Prostate gland (tissue), 2 donors: ENCODE measurements around the gene MRPL18. TPM values are rescaled to one million over a fixed set of nuclear protein-coding genes. Genes with fewer than 3 reads are reported as not detected.

Experiments used
- DNase-seq: peaks from one replicate; pipeline ENCODE4 v3.0.0-alpha.2; 2019; ENCODE audit warnings: low spot score
- H3K27ac ChIP-seq, 2 donors: fragments of 200-600 bp; sonication (generic); 2 replicates each; pipeline ENCODE4 v1.5.1; 2017 to 2019
- H3K27me3 ChIP-seq: fragments of 200-600 bp; sonication (generic); replicated peaks from 2 replicates; pipeline ENCODE4 v1.5.1; 2019; ENCODE audit not compliant: insufficient read depth
- H3K36me3 ChIP-seq, 2 donors: fragments of 200-600 bp; sonication (generic); 1 replicate in 1 of 2; 2 replicates in 1 of 2; pipeline versions ENCODE4 v1.5.1 to v1.8.1; 2017 to 2019
- H3K4me1 ChIP-seq: fragments of 200-600 bp; sonication (generic); replicated peaks from 2 replicates; pipeline ENCODE4 v1.5.1; 2019
- H3K4me3 ChIP-seq, 2 donors: fragments of 200-600 bp; sonication (generic); 2 replicates each; pipeline ENCODE4 v1.5.1; 2017 to 2019
- H3K9me3 ChIP-seq: fragments of 200-600 bp; sonication (generic); 2 replicates; pipeline ENCODE4 v1.5.1; 2017
- CTCF ChIP-seq, 4 experiments: fragments of 200-600 bp in 2 of 4; fragments of 450-650 bp in 2 of 4; sonication (generic) in 2 of 4; IDR thresholded peaks; 1 replicate in 3 of 4; 2 replicates in 1 of 4; pipeline ENCODE4 v1.5.1; 2016 to 2019; ENCODE audit warnings: antibody characterized with exemption in 4 of 4, mild to moderate bottlenecking in 2 of 4, moderate library complexity in 2 of 4
- POLR2A ChIP-seq: fragments of 450-650 bp; IDR thresholded peaks from one replicate; pipeline ENCODE4 v1.6.1; 2016; ENCODE audit warnings: antibody characterized with exemption, mild to moderate bottlenecking
- POLR2AphosphoS5 ChIP-seq: sonication (generic); formaldehyde crosslinking; IDR thresholded peaks from one replicate; pipeline ENCODE4 v1.6.1; 2017; ENCODE audit warnings: antibody characterized with exemption
- WGBS: methylation state at CpG from one replicate; pipeline ENCODE4 v1.1.5; 2018; 5-methylcytosine and 5-hydroxymethylcytosine counted together
- intact Hi-C: fragments of 100-400 bp; cut with DNase I; formaldehyde crosslinking; loops from one replicate; pipeline ENCODE4 v1.14.2; 2022
- total RNA-seq, 2 donors: library from RNA; depleted of rRNA; stranded (reverse); fragments of >200 nt; gene quantifications; one replicate each; pipeline ENCODE4 v1.1.0, GENCODE V29; 2016

Gene MRPL18
- total RNA-seq, 2 donors from 2014 or later, result 76.0 to 103 TPM

GRCh38 chr6:159830501-159831372, 40.5 kb downstream of the MRPL18 start:
- H3K27me3 ChIP-seq, result no peaks in the 10 kb centered on the region
- WGBS, result 52% methylated on average over 11 of the region's 11 CpGs
- no peaks in the 10 kb centered on the region for H3K36me3 ChIP-seq
- DNase-seq, result no peak
- TF ChIP-seq CTCF (IDR thresholded peaks at IDR 0.05) (no peak), POLR2A (no peak), POLR2AphosphoS5 (no peak)
- no peaks in the 10 kb centered on the region for H3K9me3 ChIP-seq
- intact Hi-C loops, result no loop called here
- H3K4me1 ChIP-seq, result no peaks in the 10 kb centered on the region
- H3K27ac ChIP-seq, result no peak overlapping the region
- H3K4me3 ChIP-seq, result no peak overlapping the region

- TF ChIP-seq POLR2AphosphoS5 (no peak), POLR2A (no peak), CTCF (IDR thresholded peaks at IDR 0.05) (no peak)
- no peaks in the 10 kb centered on the region for H3K36me3 ChIP-seq
Observed at GRCh38 chr6:159831373-159831679, 41.1 kb downstream of the MRPL18 start.

GRCh38 chr6:159832946-159833345, 42.7 kb downstream of the MRPL18 start:
- no peaks in the 10 kb centered on the region for H3K9me3 ChIP-seq
- H3K4me1 ChIP-seq, result no peaks in the 10 kb centered on the region
- no peaks in the 10 kb centered on the region for H3K36me3 ChIP-seq
- H3K27ac ChIP-seq, result no peak overlapping the region
- H3K4me3 ChIP-seq, result no peak overlapping the region
- no peaks in the 10 kb centered on the region for H3K27me3 ChIP-seq
- TF ChIP-seq POLR2A, result no peak
- TF ChIP-seq CTCF (IDR thresholded peaks at IDR 0.05), result no peak
- no peak for TF ChIP-seq POLR2AphosphoS5
- intact Hi-C loops, result no loop called here
- 52% methylated on average over 4 of the region's 4 CpGs for WGBS
- DNase-seq, result no peak

More at GRCh38 chr6:159831373-159831679, 41.1 kb downstream of the MRPL18 start:
- WGBS, result 48% methylated on average over 4 of the region's 4 CpGs
- no peak for DNase-seq
- H3K27ac ChIP-seq, result no peak overlapping the region
- H3K27me3 ChIP-seq, result no peaks in the 10 kb centered on the region
- no peaks in the 10 kb centered on the region for H3K4me1 ChIP-seq
- no peaks in the 10 kb centered on the region for H3K9me3 ChIP-seq
- intact Hi-C loops, result no loop called here
- no peak overlapping the region for H3K4me3 ChIP-seq

- no peaks in the 10 kb centered on the region for H3K4me1 ChIP-seq
- 66% methylated on average over 2 of the region's 2 CpGs for WGBS
- H3K36me3 ChIP-seq, result no peaks in the 10 kb centered on the region
- intact Hi-C loops, result no loop called here
- no peaks in the 10 kb centered on the region for H3K9me3 ChIP-seq
- no peak for DNase-seq
- TF ChIP-seq POLR2A (no peak), CTCF (IDR thresholded peaks at IDR 0.05) (no peak), POLR2AphosphoS5 (no peak)
- H3K4me3 ChIP-seq, result no peak overlapping the region
- H3K27me3 ChIP-seq, result no peaks in the 10 kb centered on the region
- H3K27ac ChIP-seq, result no peak overlapping the region
Observed at GRCh38 chr6:159833556-159833955, 43.3 kb downstream of the MRPL18 start.

GRCh38 chr6:159833997-159834603, 43.8 kb downstream of the MRPL18 start:
- H3K9me3 ChIP-seq, result no peaks in the 10 kb centered on the region
- intact Hi-C loops, result no loop called here
- no peak for TF ChIP-seq CTCF (IDR thresholded peaks at IDR 0.05)
- no peak overlapping the region for H3K27ac ChIP-seq
- H3K27me3 ChIP-seq, result no peaks in the 10 kb centered on the region
- H3K4me3 ChIP-seq, result no peak overlapping the region
- WGBS, result 92% methylated on average over 5 of the region's 5 CpGs
- no peak for DNase-seq
- H3K4me1 ChIP-seq, result no peaks in the 10 kb centered on the region
- no peaks in the 10 kb centered on the region for H3K36me3 ChIP-seq
